Measurements from ENCODE around the gene SMIM44. TPM values are rescaled to one million over a fixed set of nuclear protein-coding genes. Genes with fewer than 3 reads are reported as not detected.
A peak's percentile ranks its signal among the peaks of the same experiment; 100 is the strongest.

Gene SMIM44
- total RNA-seq, 1 experiment from 2014 or later = not detected

DNA sequence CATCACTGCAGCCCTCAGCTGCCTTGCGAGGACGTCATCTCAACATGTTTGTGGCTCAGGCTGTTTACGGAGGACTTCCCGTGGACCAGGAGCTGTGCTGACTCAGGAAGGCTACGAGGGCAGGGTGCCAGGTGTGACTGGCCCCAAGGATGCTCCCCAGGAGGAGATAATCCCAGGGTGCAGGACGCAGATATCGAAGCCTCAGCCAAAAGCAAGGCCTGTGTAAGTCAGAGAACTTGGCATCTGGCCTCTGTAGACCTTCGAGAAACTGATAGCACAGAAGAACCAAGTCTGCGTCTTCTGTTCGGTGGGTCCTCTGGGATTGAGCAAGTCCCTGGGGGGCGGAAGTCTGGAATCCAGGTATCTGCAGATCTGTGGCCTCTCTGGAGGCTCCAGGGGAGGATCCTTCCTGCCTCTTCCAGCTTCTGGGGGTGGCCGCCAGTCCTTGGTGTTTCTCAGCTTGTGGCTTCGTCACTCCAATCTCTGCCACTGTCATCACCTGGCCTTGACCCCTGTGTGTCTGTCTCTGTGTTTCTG lies 19.9 kb upstream of the SMIM44 start:
- H3K9me3 ChIP-seq (ENCODE audit: control insufficient read depth, insufficient read depth, low read depth, low read length) = no peaks in the 10 kb centered on the region
- H3K27ac ChIP-seq (ENCODE audit: low read length) = 0 out of 2 replicates have a peak overlapping the region, but pooled peaks have one; percentile 29
- TF ChIP-seq TCF7L2 (IDR thresholded peaks at IDR 0.05; ENCODE audit: low read depth, low read length) = no peak
- TF ChIP-seq, protein P1, sequence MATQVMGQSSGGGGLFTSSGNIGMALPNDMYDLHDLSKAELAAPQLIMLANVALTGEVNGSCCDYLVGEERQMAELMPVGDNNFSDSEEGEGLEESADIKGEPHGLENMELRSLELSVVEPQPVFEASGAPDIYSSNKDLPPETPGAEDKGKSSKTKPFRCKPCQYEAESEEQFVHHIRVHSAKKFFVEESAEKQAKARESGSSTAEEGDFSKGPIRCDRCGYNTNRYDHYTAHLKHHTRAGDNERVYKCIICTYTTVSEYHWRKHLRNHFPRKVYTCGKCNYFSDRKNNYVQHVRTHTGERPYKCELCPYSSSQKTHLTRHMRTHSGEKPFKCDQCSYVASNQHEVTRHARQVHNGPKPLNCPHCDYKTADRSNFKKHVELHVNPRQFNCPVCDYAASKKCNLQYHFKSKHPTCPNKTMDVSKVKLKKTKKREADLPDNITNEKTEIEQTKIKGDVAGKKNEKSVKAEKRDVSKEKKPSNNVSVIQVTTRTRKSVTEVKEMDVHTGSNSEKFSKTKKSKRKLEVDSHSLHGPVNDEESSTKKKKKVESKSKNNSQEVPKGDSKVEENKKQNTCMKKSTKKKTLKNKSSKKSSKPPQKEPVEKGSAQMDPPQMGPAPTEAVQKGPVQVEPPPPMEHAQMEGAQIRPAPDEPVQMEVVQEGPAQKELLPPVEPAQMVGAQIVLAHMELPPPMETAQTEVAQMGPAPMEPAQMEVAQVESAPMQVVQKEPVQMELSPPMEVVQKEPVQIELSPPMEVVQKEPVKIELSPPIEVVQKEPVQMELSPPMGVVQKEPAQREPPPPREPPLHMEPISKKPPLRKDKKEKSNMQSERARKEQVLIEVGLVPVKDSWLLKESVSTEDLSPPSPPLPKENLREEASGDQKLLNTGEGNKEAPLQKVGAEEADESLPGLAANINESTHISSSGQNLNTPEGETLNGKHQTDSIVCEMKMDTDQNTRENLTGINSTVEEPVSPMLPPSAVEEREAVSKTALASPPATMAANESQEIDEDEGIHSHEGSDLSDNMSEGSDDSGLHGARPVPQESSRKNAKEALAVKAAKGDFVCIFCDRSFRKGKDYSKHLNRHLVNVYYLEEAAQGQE (IDR thresholded peaks at IDR 0.05; ENCODE audit: insufficient read depth in 1 of 2, low read depth in 2 of 2, low read length in 1 of 2) = no peak
- TF ChIP-seq SIN3A (IDR thresholded peaks at IDR 0.05; ENCODE audit: borderline replicate concordance, insufficient read depth, low read depth, low read length) = no peak
- no peak for TF ChIP-seq POLR2AphosphoS5 (IDR thresholded peaks at IDR 0.05; ENCODE audit: low read depth, low read length)
- TF ChIP-seq, protein P2, sequence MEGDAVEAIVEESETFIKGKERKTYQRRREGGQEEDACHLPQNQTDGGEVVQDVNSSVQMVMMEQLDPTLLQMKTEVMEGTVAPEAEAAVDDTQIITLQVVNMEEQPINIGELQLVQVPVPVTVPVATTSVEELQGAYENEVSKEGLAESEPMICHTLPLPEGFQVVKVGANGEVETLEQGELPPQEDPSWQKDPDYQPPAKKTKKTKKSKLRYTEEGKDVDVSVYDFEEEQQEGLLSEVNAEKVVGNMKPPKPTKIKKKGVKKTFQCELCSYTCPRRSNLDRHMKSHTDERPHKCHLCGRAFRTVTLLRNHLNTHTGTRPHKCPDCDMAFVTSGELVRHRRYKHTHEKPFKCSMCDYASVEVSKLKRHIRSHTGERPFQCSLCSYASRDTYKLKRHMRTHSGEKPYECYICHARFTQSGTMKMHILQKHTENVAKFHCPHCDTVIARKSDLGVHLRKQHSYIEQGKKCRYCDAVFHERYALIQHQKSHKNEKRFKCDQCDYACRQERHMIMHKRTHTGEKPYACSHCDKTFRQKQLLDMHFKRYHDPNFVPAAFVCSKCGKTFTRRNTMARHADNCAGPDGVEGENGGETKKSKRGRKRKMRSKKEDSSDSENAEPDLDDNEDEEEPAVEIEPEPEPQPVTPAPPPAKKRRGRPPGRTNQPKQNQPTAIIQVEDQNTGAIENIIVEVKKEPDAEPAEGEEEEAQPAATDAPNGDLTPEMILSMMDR (IDR thresholded peaks at IDR 0.05) = no peak
- H3K36me3 ChIP-seq (ENCODE audit: control insufficient read depth, insufficient read depth, low read length) = peaks cover 3% of the 10 kb centered on the region; the same call in 1 of the 2 replicates
- ChIA-PET CTCF (interaction anchor here (0.7 kb wide), 1 partner anchor 191 kb away, joined by 7 read pairs; no protein-coding TSS in a partner anchor), POLR2A (no interaction called here)
- intact Hi-C loops (cut with micrococcal nuclease; ENCODE audit: unreplicated experiment) (no loop called here), in situ Hi-C loops (cut with HindIII; ENCODE audit: low pct_unique_long_range_greater_than_20kb, low sequenced_read_pairs) (no loop called here)
- no TSS peak for BruUV-seq (replicated peaks)
- ATAC-seq = no peak
- H3K27me3 ChIP-seq (ENCODE audit: control insufficient read depth, insufficient read depth, low read length) = no peaks in the 10 kb centered on the region
- no peak overlapping the region for H3K4me3 ChIP-seq (ENCODE audit: low read depth in 2 of 2, low read length in 2 of 2)
- H3K4me1 ChIP-seq (ENCODE audit: control insufficient read depth, insufficient read depth, low read length) = no peaks in the 10 kb centered on the region
- DNase-seq (ENCODE audit: low read depth, low spot score) = no peak

DNA sequence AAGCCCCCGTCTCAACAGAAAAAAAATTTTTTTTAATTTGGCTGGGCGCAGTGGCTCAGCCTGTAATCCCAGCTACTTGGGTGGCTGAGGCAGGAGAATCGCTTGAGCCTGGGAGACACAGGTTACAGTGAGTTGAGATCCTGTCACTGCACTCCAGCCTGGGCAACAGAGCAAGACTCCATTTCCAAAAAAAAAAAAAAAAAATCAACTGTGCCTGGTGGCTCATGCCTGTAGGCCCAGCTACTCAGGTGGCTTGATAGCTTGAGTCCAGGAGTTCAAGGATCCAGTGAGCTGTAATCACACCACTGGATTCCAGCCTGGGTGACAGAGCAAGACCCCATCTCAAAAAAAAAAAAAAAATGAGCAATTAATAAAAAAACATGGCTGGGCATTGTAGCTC lies 18.5 kb upstream of the SMIM44 start:
- Histone ChIP-seq H3K36me3 (ENCODE audit: control insufficient read depth, insufficient read depth, low read length) (peaks cover 2% of the 10 kb centered on the region; the same call in 1 of the 2 replicates), H3K4me3 (ENCODE audit: low read depth in 2 of 2, low read length in 2 of 2) (no peak overlapping the region), H3K27ac (ENCODE audit: low read length) (no peak overlapping the region), H3K9me3 (ENCODE audit: control insufficient read depth, insufficient read depth, low read depth, low read length) (no peaks in the 10 kb centered on the region), H3K4me1 (ENCODE audit: control insufficient read depth, insufficient read depth, low read length) (no peaks in the 10 kb centered on the region), H3K27me3 (ENCODE audit: control insufficient read depth, insufficient read depth, low read length) (no peaks in the 10 kb centered on the region)
- no TSS peak for BruUV-seq (replicated peaks)
- ChIA-PET POLR2A (no interaction called here), CTCF (no interaction called here)
- TF ChIP-seq TCF7L2 (IDR thresholded peaks at IDR 0.05; ENCODE audit: low read depth, low read length) (no peak), SIN3A (IDR thresholded peaks at IDR 0.05; ENCODE audit: borderline replicate concordance, insufficient read depth, low read depth, low read length) (no peak)
- TF ChIP-seq, protein P1 (IDR thresholded peaks at IDR 0.05; ENCODE audit: insufficient read depth in 1 of 2, low read depth in 2 of 2, low read length in 1 of 2) = no peak
- no peak for DNase-seq (ENCODE audit: low read depth, low spot score)
- intact Hi-C loops (cut with micrococcal nuclease; ENCODE audit: unreplicated experiment) (no loop called here), in situ Hi-C loops (cut with HindIII; ENCODE audit: low pct_unique_long_range_greater_than_20kb, low sequenced_read_pairs) (no loop called here)
- no peak for ATAC-seq

Data from Panc1 (cell line).